Activated CD8-positive, alpha-beta memory T cell treated with anti-CD3 and anti-CD28 coated beads for 1 hour (primary cell): Measurements from ENCODE around the gene CPLX4.

ENCODE experiments used
- DNase-seq, 2 donors: peaks; one replicate each; pipeline ENCODE4 v3.0.0-alpha.2; 2020; ENCODE audit warnings: low read depth in 1 of 2; ENCODE audit errors: extremely low read depth in 1 of 2

Gene CPLX4

DNA sequence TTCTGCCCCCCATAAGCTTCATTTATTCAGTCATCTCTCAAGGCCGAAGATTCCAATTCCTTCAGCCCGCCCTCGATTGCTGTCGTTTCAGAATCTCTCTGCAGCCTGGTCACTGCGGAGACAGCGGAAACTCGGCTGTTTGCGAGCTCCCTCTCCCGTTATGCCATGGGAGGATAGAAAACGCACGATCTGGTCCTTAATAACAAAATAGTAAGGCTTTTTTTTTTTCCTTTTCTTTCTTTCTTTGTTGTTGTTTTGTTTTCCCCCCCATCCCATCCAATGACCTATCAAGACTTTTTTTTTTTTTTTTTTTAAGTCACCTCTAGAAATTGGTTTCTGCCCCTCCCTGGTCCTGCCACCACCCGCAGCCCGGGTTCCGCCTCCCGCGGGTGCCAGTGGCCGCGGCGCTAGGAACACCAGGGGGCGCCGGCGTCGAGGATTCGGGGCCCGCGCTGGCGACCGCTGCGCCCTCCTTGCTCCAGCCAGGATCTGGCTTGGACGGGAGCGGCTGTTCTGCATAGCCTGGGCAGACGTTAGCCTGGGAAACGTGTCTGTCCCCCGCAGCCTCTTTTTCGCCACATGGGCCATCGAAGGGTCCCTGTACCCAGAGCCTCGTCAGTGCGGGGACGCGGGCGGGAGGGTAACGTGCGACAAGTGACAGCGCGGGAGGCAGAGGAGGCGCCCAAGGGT, 10.1 kb downstream of the CPLX4 start:
- peak in 1 of 2 donors; percentile 51 for DNase-seq

GRCh38 chr18:59306640-59307039, 11.8 kb downstream of the CPLX4 start:
- no peak for DNase-seq

GRCh38 chr18:59305295-59305694, 13.2 kb downstream of the CPLX4 start:
- DNase-seq: no peak

DNA sequence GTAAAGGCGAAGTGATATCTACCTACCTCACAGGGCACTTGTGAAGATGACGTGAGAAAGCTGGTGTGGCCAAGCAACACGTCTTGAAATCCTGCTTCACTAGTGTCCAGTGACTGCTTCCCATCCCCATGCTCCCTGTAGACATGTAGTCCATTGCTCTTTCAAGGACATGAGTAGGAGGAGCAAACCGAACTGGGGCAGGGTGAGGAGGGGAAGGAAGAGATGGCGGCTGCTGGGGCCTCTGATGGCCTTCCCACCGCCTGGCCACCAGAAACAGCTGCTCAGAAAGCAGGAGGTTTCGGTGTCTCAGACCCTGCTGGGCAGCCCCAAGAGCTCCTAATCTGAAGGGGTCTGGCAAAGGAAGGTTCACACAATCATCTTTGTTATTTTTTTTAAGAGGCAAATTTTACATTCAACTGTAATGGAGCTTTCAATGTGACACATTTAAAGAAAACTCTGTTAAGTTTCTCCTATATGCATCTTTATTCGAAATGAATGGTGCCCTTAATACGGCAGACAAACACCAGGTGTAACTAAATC, 14.7 kb downstream of the CPLX4 start:
- DNase-seq: no peak

- DNase-seq: no peak
Measured at GRCh38 chr18:59303006-59303405, 15.4 kb downstream of the CPLX4 start.

GRCh38 chr18:59301929-59302328, 16.5 kb downstream of the CPLX4 start:
- no peak for DNase-seq

DNA sequence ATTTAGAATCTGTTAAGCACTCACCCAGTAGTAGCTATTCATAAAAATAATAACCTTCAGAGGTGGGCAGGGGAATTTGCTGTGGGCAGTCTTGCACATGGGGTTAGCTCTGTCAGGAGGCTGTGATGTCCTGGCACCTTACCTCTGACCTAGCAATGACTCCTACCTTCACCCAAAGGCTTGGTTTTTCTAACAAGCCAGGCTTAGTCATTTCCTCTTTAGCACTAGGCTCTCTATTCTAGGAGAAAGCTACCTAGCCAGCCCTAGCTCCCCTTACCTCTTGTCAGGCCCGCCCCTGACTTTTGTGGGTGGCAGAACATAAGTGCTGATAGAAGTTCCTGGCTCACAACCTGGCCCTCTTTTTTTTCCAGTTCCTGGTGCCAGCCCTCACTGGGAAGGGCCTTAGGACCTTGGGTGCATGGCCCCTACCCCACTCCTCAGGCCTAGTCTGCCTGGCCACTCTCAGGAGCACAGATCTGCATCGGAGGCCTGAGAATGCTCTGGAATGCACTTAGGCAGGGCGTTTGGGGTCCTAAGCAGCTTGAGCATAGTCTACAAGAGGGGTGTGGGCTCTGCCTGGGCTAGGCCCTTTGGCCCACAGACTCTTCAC, 17.7 kb downstream of the CPLX4 start:
- DNase-seq: no peak

GRCh38 chr18:59298871-59299270, 19.6 kb downstream of the CPLX4 start:
- no peak for DNase-seq

GRCh38 chr18:59293317-59293716, 25.1 kb downstream of the CPLX4 start:
- DNase-seq: no peak

GRCh38 chr18:59286341-59286740, 32.1 kb downstream of the CPLX4 start:
- no peak for DNase-seq

GRCh38 chr18:59282341-59282740, 36.1 kb downstream of the CPLX4 start:
- no peak for DNase-seq

DNA sequence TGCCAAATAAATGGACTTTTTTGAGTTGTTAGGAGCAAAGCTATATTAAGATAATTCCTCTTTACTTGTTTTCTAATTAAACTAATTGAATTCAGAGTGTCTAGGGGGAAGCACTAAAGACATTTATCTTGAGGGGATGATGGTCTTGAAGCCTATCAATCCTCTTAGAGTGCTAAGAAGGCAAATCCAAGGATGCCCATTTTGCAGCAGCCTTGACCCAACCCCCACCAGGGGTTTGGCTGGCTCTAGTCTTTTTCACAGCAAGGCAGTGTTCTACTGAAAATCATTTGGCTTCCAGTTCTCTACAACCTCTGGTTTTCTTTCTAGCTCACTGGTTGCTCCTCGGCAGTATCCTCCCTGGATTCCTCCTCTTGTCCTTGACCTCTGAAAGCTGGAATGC, 38.7 kb downstream of the CPLX4 start:
- DNase-seq: no peak

GRCh38 chr18:59279193-59279592, 39.3 kb downstream of the CPLX4 start:
- DNase-seq: no peak

- DNase-seq: no peak
Measured at GRCh38 chr18:59278793-59279192, 39.7 kb downstream of the CPLX4 start.

DNA sequence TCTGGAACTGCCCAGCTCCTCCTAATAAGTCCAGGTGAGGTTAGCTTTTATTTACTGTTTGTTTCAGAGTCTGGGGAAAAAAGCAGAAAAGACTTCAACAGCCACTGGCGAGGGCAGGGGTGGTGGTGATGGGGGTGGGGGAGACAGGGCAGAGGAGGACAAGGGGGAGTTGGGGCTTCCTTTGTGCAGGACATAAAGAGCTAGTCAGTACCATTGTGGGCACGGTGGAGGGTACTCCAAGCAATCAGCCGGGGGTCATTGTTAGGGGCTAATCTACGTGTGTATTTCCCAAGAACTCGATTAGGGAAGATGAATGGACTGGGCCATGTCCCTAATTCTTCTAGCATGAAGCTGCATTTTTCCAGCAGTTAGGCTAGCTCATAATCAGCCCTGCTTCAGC, 42.4 kb downstream of the CPLX4 start:
- DNase-seq: no peak

GRCh38 chr18:59275406-59275949, 43.0 kb downstream of the CPLX4 start:
- DNase-seq: no peak

DNA sequence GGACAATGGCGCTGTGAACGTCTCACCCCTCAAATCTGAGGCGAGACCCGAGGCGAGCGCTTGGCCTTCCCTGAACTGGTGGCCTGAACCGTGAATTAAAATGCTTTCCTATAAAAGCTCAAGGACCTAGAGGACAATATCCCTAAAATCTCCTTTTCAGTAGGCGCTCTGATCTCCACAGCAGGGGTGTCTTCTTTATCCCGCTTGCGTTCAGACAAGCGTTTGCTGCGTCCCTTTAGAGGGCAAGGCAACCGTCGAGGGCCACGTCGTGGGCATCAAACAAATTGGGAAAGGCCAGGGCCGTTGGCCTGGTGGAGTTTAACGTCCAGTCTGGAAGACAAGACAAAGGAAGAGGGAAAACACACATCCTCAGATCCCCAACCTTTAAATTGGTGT, 43.9 kb downstream of the CPLX4 start:
- no peak for DNase-seq

DNA sequence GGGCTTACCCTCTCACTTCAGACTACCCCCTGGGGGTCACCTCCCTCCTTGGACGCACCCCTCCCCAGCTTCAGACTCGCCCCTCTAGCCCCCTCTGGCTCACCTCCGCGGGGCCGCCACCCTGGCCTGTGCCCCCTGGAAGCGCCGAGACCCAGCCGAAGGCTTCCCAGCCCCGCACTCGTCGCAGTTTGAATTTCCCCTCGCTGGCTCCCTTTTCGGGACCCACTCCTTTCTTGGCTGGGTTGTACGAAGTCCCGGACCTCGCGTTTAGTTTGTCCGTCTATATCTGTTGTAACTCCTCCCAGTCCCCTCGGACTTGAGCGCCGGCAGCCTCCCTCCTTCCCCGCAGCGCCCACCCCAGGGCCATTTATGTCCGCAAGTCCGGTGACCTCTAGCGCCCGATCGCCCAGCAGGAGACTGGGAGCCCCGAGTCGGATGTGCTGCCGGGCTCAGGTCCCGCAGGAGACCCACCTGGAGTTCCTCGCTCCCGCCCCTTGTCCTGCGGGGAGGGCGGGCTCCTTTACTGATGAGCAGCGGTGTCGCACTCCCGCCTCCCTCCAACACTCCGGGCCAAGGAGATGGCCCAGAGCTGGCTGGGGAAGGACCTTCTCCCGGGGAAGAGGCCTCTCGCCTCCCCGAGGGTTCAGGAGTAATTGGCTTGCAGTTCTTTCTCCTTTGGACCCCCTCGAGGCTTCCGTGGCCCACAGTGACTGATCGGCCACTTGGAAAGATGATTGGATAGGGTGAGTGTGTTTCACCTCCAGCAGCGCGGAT, 44.5 kb downstream of the CPLX4 start:
- no peak for DNase-seq

GRCh38 chr18:59272891-59273758, 45.3 kb downstream of the CPLX4 start, which contains the start of gene RAX:
TSS of gene RAX (minus strand) at chr18:59273454. CDS start at chr18:59273206, 248 bp downstream.
- no peak for DNase-seq

GRCh38 chr18:59272221-59272888, 46.1 kb downstream of the CPLX4 start:
- DNase-seq: no peak
